Activated CD4-positive, alpha-beta T cell treated with anti-CD3 and anti-CD28 coated beads, Interleukin-2, amount 10 ng/mL, durations not matched to agents 7 days and 5 days (primary cell): Measurements from ENCODE around the gene MTMR6. TPM values are rescaled to one million over a fixed set of nuclear protein-coding genes. Genes with fewer than 3 reads are reported as not detected.

Source experiments
- CTCF ChIA-PET: fragments of 350-600 bp; sonication (Branson Sonifier 250); formaldehyde crosslinking; loops from one replicate; lab custom pipeline; 2021; ENCODE audit warnings: antibody characterized with exemption; lab: Charles Lee
- POLR2A ChIA-PET: fragments of 350-600 bp; sonication (Branson Sonifier 250); formaldehyde crosslinking; loops from one replicate; lab custom pipeline; 2021; ENCODE audit warnings: antibody characterized with exemption; lab: Charles Lee
- DNase-seq: peaks from one replicate; pipeline ENCODE4 v3.0.0-alpha.2; 2020
- H3K27ac Mint-ChIP-seq: one replicate; pipeline ENCODE4 v1.8.0; 2021; ENCODE audit warnings: mild to moderate bottlenecking, moderate library complexity, mixed read lengths
- H3K27me3 Mint-ChIP-seq: one replicate; pipeline ENCODE4 v1.8.0; 2021; ENCODE audit warnings: mixed read lengths
- H3K36me3 Mint-ChIP-seq: one replicate; pipeline ENCODE4 v1.8.0; 2021; ENCODE audit warnings: low read depth, mixed read lengths
- H3K4me1 Mint-ChIP-seq: one replicate; pipeline ENCODE4 v1.8.0; 2021; ENCODE audit warnings: mixed read lengths
- H3K4me3 Mint-ChIP-seq: one replicate; pipeline ENCODE4 v1.8.0; 2021; ENCODE audit warnings: mild to moderate bottlenecking, moderate library complexity, mixed read lengths
- H3K9me3 Mint-ChIP-seq: one replicate; pipeline ENCODE4 v1.8.0; 2021; ENCODE audit warnings: mixed read lengths
- total RNA-seq, 2 experiments: library from RNA; stranded (reverse); gene quantifications; one replicate each; pipeline ENCODE4 v1.2.3, GENCODE V29; 2021

MTMR6 gene
- total RNA-seq, 2 experiments from 2014 or later = 20.9 to 21.1 TPM

- CTCF ChIA-PET = interaction anchor here (1.2 kb wide), 1 partner anchor 13 kb away, joined by 4 read pairs; the partner anchor contains the start of gene MTMR6
Measured at GRCh38 chr13:25300861-25301346, 13.6 kb upstream of the MTMR6 start.

DNA sequence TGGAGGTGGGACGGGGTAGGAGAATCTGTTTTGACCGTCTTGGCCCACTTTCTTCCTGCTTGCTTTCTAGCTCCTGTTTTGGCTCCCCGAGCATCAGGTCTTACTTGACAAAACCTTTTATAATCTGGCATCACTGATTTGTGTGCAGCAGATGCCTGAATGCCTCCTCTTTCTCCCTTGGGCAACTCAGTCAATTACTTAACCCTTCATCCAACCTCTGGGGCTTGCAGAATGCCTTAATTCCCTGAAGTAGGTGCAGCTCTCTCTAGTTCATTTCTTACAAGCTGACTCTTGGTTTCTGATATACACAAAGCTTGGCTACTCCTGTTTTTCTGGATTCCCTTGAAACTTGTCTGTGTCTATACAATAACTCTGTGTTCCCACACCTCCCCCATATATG lies 8.4 kb upstream of the MTMR6 start:
- Mint-ChIP-seq H3K27ac (no peak overlapping the region), H3K9me3 (peaks cover 5% of the 10 kb centered on the region), H3K27me3 (peaks cover 25% of the 10 kb centered on the region), H3K36me3 (peaks cover 4% of the 10 kb centered on the region), H3K4me1 (peaks cover 12% of the 10 kb centered on the region), H3K4me3 (no peak overlapping the region)
- CTCF ChIA-PET = interaction anchor here (0.6 to 2.2 kb wide), 2 partner anchors 9 to 37 kb away, joined by 3 to 13 read pairs; partner anchors contain the start of gene MTMR6
- DNase-seq = no peak
- POLR2A ChIA-PET = no interaction called here

More at GRCh38 chr13:25300861-25301346, 13.6 kb upstream of the MTMR6 start:
- no peak for DNase-seq
- Mint-ChIP-seq H3K27me3 (peaks cover 12% of the 10 kb centered on the region), H3K27ac (peak overlapping the region; percentile 96), H3K36me3 (peaks cover 31% of the 10 kb centered on the region), H3K4me3 (peak overlapping the region; percentile 93), H3K9me3 (peaks cover 5% of the 10 kb centered on the region), H3K4me1 (peaks cover 44% of the 10 kb centered on the region)
- POLR2A ChIA-PET = interaction anchor here (0.6 kb wide), 1 partner anchor 10 kb away, joined by 3 read pairs; no protein-coding TSS in a partner anchor

- CTCF ChIA-PET = interaction anchor here (0.6 to 2.2 kb wide), 2 partner anchors 8 to 37 kb away, joined by 3 to 13 read pairs; partner anchors contain the start of gene MTMR6
- peaks cover 2% of the 10 kb centered on the region for H3K9me3 Mint-ChIP-seq
- POLR2A ChIA-PET = no interaction called here
Measured at GRCh38 chr13:25295228-25295627, 7.9 kb upstream of the MTMR6 start.

GRCh38 chr13:25292301-25292700 lies 5.0 kb upstream of the MTMR6 start:
- Mint-ChIP-seq H3K9me3 (no peaks in the 10 kb centered on the region), H3K36me3 (no peaks in the 10 kb centered on the region), H3K4me1 (peaks cover 14% of the 10 kb centered on the region), H3K27me3 (peaks cover 29% of the 10 kb centered on the region), H3K4me3 (no peak overlapping the region), H3K27ac (no peak overlapping the region)
- ChIA-PET POLR2A (no interaction called here), CTCF (interaction anchor here (0.6 kb wide), 1 partner anchor 11 kb away, joined by 3 read pairs; no protein-coding TSS in a partner anchor)
- peak; percentile 24 for DNase-seq

More at GRCh38 chr13:25295228-25295627, 7.9 kb upstream of the MTMR6 start:
- Mint-ChIP-seq H3K27me3 (peaks cover 25% of the 10 kb centered on the region), H3K36me3 (peaks cover 1% of the 10 kb centered on the region), H3K4me1 (peaks cover 8% of the 10 kb centered on the region), H3K27ac (no peak overlapping the region), H3K4me3 (no peak overlapping the region)
- no peak for DNase-seq

DNA sequence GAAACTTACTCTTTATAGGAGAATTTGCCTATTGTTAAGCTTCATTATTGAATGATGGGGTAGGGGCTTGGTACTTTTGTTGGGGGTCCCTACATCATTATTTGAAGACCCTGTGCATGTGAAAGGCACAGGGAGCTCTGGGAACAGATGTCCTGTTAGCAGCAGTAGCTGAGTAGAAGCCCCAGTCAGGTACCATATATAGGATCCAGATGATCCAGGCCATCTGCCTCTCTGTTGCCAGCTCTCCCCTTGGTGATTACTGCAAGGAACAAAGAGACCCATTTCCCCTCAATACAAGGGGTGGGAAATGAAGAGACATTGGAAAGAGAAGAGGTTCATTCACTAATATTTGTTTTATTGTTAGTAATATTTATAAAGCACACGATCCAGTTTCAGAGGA lies 4.4 kb upstream of the MTMR6 start:
- no peaks in the 10 kb centered on the region for H3K9me3 Mint-ChIP-seq
- H3K36me3 Mint-ChIP-seq = no peaks in the 10 kb centered on the region
- H3K4me1 Mint-ChIP-seq = peaks cover 14% of the 10 kb centered on the region
- H3K27ac Mint-ChIP-seq = no peak overlapping the region
- no peak for DNase-seq
- ChIA-PET POLR2A (no interaction called here), CTCF (interaction anchor here (0.6 kb wide), 1 partner anchor 11 kb away, joined by 3 read pairs; no protein-coding TSS in a partner anchor)
- peaks cover 27% of the 10 kb centered on the region for H3K27me3 Mint-ChIP-seq
- H3K4me3 Mint-ChIP-seq = no peak overlapping the region

DNA sequence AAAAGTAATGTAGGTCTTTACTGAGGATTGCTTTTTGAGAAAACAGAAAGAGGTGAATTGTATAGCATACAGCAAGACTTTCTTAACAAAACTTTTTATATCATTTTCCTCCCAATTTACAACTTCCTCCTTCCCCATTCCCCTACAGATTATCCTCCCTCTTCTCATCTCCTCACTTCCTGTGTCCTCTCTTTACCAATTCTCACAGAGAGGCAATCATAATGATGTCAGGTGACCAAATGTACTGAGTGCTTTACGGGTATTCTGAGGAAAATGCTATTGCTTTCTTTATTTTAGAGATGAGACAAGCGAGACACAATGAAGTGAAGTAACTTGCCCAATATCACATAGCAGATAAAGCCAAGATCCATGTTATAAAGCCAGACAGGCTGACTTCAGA lies 1.7 kb upstream of the MTMR6 start:
- ChIA-PET CTCF (interaction anchor here (3.8 kb wide), 1 partner anchor 14 kb away, joined by 13 read pairs; no protein-coding TSS in a partner anchor), POLR2A (no interaction called here)

GRCh38 chr13:25286308-25286968 lies 850 bp downstream of the MTMR6 start:
- peak; percentile 54 for DNase-seq
- CTCF ChIA-PET = interaction anchor here (0.8 to 3.8 kb wide), 5 partner anchors 10 to 16 kb away, joined by 5 to 13 read pairs (median 6); no protein-coding TSS in a partner anchor
- Mint-ChIP-seq H3K36me3 (peaks cover 19% of the 10 kb centered on the region), H3K4me3 (peak overlapping the region; percentile 86), H3K4me1 (peaks cover 51% of the 10 kb centered on the region), H3K27ac (peak overlapping the region; percentile 97), H3K9me3 (no peaks in the 10 kb centered on the region), H3K27me3 (peaks cover 17% of the 10 kb centered on the region)
- POLR2A ChIA-PET = interaction anchor here (0.6 kb wide), 1 partner anchor 16 kb away, joined by 3 read pairs; no protein-coding TSS in a partner anchor

More for the DNA sequence above, 1.7 kb upstream of the MTMR6 start:
- Mint-ChIP-seq H3K4me1 (peaks cover 34% of the 10 kb centered on the region), H3K4me3 (no peak overlapping the region), H3K9me3 (no peaks in the 10 kb centered on the region), H3K27ac (no peak overlapping the region), H3K27me3 (peaks cover 22% of the 10 kb centered on the region), H3K36me3 (peaks cover 13% of the 10 kb centered on the region)
- no peak for DNase-seq

- no peak for DNase-seq
- peaks cover 64% of the 10 kb centered on the region for H3K4me1 Mint-ChIP-seq
- ChIA-PET POLR2A (no interaction called here), CTCF (no interaction called here)
- H3K27ac Mint-ChIP-seq = peak overlapping the region; percentile 55
- H3K9me3 Mint-ChIP-seq = no peaks in the 10 kb centered on the region
- H3K27me3 Mint-ChIP-seq = no peaks in the 10 kb centered on the region
- H3K36me3 Mint-ChIP-seq = peaks cover 25% of the 10 kb centered on the region
- no peak overlapping the region for H3K4me3 Mint-ChIP-seq
Measured at GRCh38 chr13:25281935-25282332, 5.4 kb downstream of the MTMR6 start.

- H3K4me1 Mint-ChIP-seq = peaks cover 68% of the 10 kb centered on the region
- H3K4me3 Mint-ChIP-seq = no peak overlapping the region
- ChIA-PET POLR2A (no interaction called here), CTCF (no interaction called here)
- H3K36me3 Mint-ChIP-seq = peaks cover 23% of the 10 kb centered on the region
- peak overlapping the region; percentile 55 for H3K27ac Mint-ChIP-seq
- no peak for DNase-seq
- H3K9me3 Mint-ChIP-seq = no peaks in the 10 kb centered on the region
- no peaks in the 10 kb centered on the region for H3K27me3 Mint-ChIP-seq
Measured at GRCh38 chr13:25281193-25281934, 5.9 kb downstream of the MTMR6 start.

GRCh38 chr13:25280396-25280795 lies 6.9 kb downstream of the MTMR6 start:
- no peaks in the 10 kb centered on the region for H3K27me3 Mint-ChIP-seq
- ChIA-PET POLR2A (no interaction called here), CTCF (interaction anchor here (0.7 kb wide), 1 partner anchor 184 kb away, joined by 3 read pairs; no protein-coding TSS in a partner anchor)
- no peak overlapping the region for H3K27ac Mint-ChIP-seq
- no peak overlapping the region for H3K4me3 Mint-ChIP-seq
- H3K9me3 Mint-ChIP-seq = no peaks in the 10 kb centered on the region
- H3K4me1 Mint-ChIP-seq = peaks cover 64% of the 10 kb centered on the region
- no peak for DNase-seq
- peaks cover 17% of the 10 kb centered on the region for H3K36me3 Mint-ChIP-seq

- Mint-ChIP-seq H3K36me3 (peaks cover 15% of the 10 kb centered on the region), H3K27ac (no peak overlapping the region), H3K9me3 (no peaks in the 10 kb centered on the region), H3K4me1 (peaks cover 34% of the 10 kb centered on the region), H3K4me3 (no peak overlapping the region), H3K27me3 (no peaks in the 10 kb centered on the region)
- ChIA-PET POLR2A (no interaction called here), CTCF (interaction anchor here (3.3 kb wide), 1 partner anchor 11 kb away, joined by 13 read pairs; the partner anchor contains the start of gene MTMR6)
- no peak for DNase-seq
Measured at GRCh38 chr13:25276748-25277147, 10.5 kb downstream of the MTMR6 start.

GRCh38 chr13:25268561-25268960 lies 18.7 kb downstream of the MTMR6 start:
- Mint-ChIP-seq H3K27me3 (no peaks in the 10 kb centered on the region), H3K27ac (no peak overlapping the region), H3K9me3 (no peaks in the 10 kb centered on the region), H3K4me3 (no peak overlapping the region), H3K36me3 (peaks cover 33% of the 10 kb centered on the region), H3K4me1 (peaks cover 2% of the 10 kb centered on the region)
- CTCF ChIA-PET = no interaction called here
- POLR2A ChIA-PET = no interaction called here
- no peak for DNase-seq
